NT2/D1 (cell line): Measurements from ENCODE around the gene PYDC1.

Experiments used
- SUZ12 ChIP-seq: IDR thresholded peaks from 2 replicates; pipeline ENCODE4 v1.6.1; 2011; ENCODE audit not compliant: insufficient read length, insufficient read depth; ENCODE audit errors: extremely low read depth
- YY1 ChIP-seq: IDR thresholded peaks from 2 replicates; pipeline ENCODE4 v1.6.1; 2011; ENCODE audit not compliant: insufficient read length, insufficient read depth
- ZNF274 ChIP-seq: IDR thresholded peaks from 2 replicates; pipeline ENCODE4 v1.6.1; 2011; ENCODE audit warnings: mild to moderate bottlenecking, low read depth, low read length

DNA sequence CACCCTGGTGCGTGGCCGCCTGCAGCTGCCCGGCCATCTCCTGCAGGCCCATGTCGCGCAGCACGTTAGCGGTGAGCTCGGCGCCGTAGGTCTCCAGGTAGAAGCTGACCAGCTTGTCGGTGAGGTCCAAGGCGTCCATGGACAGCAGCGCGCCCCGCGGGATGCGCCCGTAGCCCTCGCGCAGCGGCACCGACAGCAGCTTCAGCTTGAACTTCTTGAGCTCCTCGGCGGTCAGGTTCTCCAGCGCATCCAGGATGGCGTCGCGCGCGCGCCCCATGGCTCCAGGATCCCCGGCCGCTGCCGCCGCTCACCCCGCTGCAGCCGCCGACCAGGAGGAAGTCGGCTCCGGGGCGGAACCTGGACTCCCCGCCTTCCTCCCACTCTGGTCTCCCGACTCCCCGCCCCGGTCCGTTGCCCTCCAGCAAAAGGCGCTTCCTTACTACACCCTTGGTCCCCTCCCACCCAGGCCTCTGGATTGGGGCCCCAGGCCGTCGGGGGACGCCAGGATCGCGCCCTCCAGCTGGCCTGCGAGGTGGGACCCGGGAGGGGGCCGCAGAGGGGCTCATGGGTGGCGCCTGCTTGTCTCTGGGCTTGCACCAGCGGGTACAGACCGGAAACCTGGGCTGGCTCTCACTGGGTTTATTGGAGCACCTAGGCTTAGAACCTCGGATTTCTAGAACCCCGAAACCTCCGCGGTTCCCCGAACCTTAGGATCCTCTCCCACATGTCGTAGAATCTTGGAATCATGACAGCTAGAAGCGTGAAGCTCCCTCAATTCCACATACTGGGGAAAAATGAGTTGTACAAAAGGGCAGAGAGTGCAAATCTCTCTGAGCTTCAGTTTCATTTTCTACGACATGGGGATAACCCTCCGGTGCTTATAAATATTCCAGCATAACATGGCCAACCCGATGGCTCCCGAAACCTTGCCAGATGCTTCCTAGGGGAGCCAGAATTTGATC is 14.2 kb downstream of the PYDC1 start, which contains the start of gene PYCARD:
- TF ChIP-seq SUZ12 (no peak), YY1 (no peak), ZNF274 (no peak)
